Thyroid gland (tissue), 4 donors: ENCODE results near the gene CLNS1A. TPM values are rescaled to one million over a fixed set of nuclear protein-coding genes. Genes with fewer than 3 reads are reported as not detected.
A peak's percentile ranks its signal among the peaks of the same experiment; 100 is the strongest.

ENCODE experiments used
- DNase-seq, 2 donors: peaks; one replicate each; pipeline ENCODE4 v3.0.0-alpha.2; 2019
- H3K27ac ChIP-seq, 3 donors: fragments of 200-600 bp; sonication (generic); 1 replicate in 2 of 3; 2 replicates in 1 of 3; pipeline ENCODE4 v1.5.1; 2016 to 2019; ENCODE audit warnings: mild to moderate bottlenecking in 1 of 3, moderate library complexity in 1 of 3
- H3K27me3 ChIP-seq: fragments of 200-600 bp; sonication (generic); one replicate; pipeline ENCODE4 v1.5.1; 2019
- H3K36me3 ChIP-seq, 2 donors: fragments of 200-600 bp; sonication (generic); one replicate each; pipeline ENCODE4 v1.5.1; 2016 to 2019
- H3K4me1 ChIP-seq, 2 donors: fragments of 200-600 bp; sonication (generic); one replicate each; pipeline ENCODE4 v1.5.1; 2017 to 2019
- H3K4me3 ChIP-seq, 3 donors: fragments of 200-600 bp; sonication (generic); replicated peaks in 1 of 3; 1 replicate in 2 of 3; 2 replicates in 1 of 3; pipeline ENCODE4 v1.5.1; 2016; ENCODE audit warnings: mild to moderate bottlenecking in 1 of 3
- H3K9me3 ChIP-seq: fragments of 200-600 bp; sonication (generic); one replicate; pipeline ENCODE4 v1.5.1; 2017
- CTCF ChIP-seq, 6 experiments: fragments of 200-600 bp in 3 of 6; fragments of 450-650 bp in 3 of 6; sonication (generic) in 3 of 6; IDR thresholded peaks; one replicate each; pipeline ENCODE4 v1.5.1; 2016 to 2019; ENCODE audit warnings: antibody characterized with exemption in 6 of 6, mild to moderate bottlenecking in 2 of 6, inconsistent platforms in 1 of 6, moderate library complexity in 1 of 6
- POLR2A ChIP-seq, 2 donors: fragments of 450-650 bp; IDR thresholded peaks; one replicate each; pipeline ENCODE4 v1.6.1; 2017; ENCODE audit warnings: antibody characterized with exemption in 2 of 2, mild to moderate bottlenecking in 2 of 2, moderate library complexity in 1 of 2
- WGBS, 2 donors: methylation state at CpG; one replicate each; pipeline ENCODE4 v1.1.5; 2017; 5-methylcytosine and 5-hydroxymethylcytosine counted together
- intact Hi-C: fragments of 100-400 bp; cut with DNase I; formaldehyde crosslinking; loops from one replicate; pipeline ENCODE4 v1.15.1; 2023
- total RNA-seq, 4 donors: library from RNA; depleted of rRNA; stranded (reverse); fragments of >200 nt; gene quantifications; one replicate each; pipeline ENCODE4 v1.2.3, GENCODE V29; 2016

The CLNS1A gene, protein sequence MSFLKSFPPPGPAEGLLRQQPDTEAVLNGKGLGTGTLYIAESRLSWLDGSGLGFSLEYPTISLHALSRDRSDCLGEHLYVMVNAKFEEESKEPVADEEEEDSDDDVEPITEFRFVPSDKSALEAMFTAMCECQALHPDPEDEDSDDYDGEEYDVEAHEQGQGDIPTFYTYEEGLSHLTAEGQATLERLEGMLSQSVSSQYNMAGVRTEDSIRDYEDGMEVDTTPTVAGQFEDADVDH
- 100 to 1,000 TPM in 1 of 4 donors, 10 to 100 TPM in 3; 78.9 to 118 (median 90.7) TPM for total RNA-seq

DNA sequence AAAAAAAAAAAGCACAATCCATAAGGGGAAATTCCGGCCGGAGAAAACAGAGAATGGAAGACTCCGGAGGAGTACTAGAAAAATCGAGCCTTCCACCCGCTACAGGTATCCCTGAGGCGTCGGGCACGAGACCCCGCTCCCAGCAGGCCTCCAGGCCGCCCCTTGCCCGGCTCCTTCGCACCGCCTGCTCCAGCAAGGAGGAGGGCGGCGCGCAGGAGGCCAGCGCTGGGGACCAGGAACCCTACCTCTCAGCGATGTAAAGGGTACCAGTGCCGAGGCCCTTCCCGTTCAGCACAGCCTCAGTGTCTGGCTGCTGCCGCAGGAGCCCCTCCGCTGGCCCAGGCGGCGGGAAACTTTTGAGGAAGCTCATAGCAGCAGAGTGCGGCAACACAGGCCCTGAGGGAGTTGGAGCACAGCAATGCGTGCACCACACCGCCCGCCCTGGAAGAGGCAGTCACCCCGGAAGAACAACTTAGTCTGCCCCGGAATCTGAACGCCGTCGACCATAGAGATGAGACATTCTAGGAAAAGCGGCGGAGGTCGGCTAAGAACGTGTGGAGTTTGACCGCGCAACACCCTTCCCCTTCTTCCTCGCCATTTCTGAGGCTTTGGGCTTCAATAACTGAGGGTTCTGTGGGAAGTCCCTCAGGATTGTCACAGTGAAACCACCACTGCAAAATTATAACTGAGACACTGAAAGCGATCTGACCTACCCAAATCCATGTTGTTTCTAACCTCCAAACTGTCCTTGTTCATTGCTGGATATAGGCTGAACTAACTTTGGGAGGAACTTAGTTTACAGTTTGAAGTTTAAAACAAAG is at the start of gene CLNS1A:
TSS of gene CLNS1A (minus strand) at position 450 of the 821 bp plus-strand sequence. CDS start at position 370, 80 bp downstream.
- intact Hi-C loops: no loop called here
- no peaks in the 10 kb centered on the region for H3K9me3 ChIP-seq
- peak within 1 kb of the TSS; percentile 54 to 84 (median 78) for H3K4me3 ChIP-seq
- no peaks in the 10 kb centered on the region for H3K36me3 ChIP-seq
- H3K27ac ChIP-seq: peak within 1 kb of the TSS; percentile 64 to 80 (median 72)
- 0 to 1% methylated on average over 28 to 33 of the region's 41 CpGs for WGBS, 2 donors
- DNase-seq: peak; percentile 83 to 87
- TF ChIP-seq CTCF (IDR thresholded peaks at IDR 0.05) (peak in 1 of 6 experiments; percentile 6), POLR2A (IDR thresholded peaks at IDR 0.05) (peak in 1 of 2 donors; percentile 82)
- peaks cover 12 to 18% of the 10 kb centered on the region in 2 donors for H3K4me1 ChIP-seq
- H3K27me3 ChIP-seq: no peaks in the 10 kb centered on the region

DNA sequence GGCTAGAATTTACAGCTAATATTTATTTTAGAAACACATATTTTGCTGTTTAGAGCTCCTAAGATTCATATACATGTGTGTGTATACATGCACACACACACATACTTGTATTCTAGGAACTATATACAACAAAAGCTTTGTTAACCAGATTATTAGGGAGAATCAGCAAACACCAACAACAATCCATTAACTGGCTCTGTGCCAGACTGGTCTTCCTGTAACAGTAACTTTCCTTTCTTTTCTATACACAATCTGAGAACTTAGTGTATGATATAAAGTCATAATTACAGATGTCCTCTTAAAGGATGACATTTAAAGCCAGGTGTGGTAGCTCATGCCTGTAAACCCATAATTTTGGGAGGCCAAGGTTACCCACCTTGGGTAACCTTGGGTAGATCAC is 49.5 kb upstream of the CLNS1A start:
- no peak for TF ChIP-seq POLR2A (IDR thresholded peaks at IDR 0.05)
- no peak for TF ChIP-seq CTCF (IDR thresholded peaks at IDR 0.05)
- peaks cover 14 to 25% of the 10 kb centered on the region in 2 donors for H3K36me3 ChIP-seq
- no peaks in the 10 kb centered on the region for H3K27me3 ChIP-seq

GRCh38 chr11:77677138-77677537 is 39.5 kb upstream of the CLNS1A start:
- 95 to 96% methylated on average over 3 of the region's 3 CpGs for WGBS, 2 donors

More for the DNA sequence above, 49.5 kb upstream of the CLNS1A start:
- intact Hi-C loops: no loop called here
- H3K4me3 ChIP-seq: no peak overlapping the region
- no peaks in the 10 kb centered on the region for H3K9me3 ChIP-seq
- DNase-seq: no peak
- H3K27ac ChIP-seq: no peak overlapping the region
- H3K4me1 ChIP-seq: no peaks in the 10 kb centered on the region

GRCh38 chr11:77672264-77672663 is 34.7 kb upstream of the CLNS1A start:
- DNase-seq: no peak
- peaks cover 62 to 75% of the 10 kb centered on the region in 2 donors for H3K36me3 ChIP-seq
- intact Hi-C loops: no loop called here
- no peak for TF ChIP-seq POLR2A (IDR thresholded peaks at IDR 0.05)
- no peak for TF ChIP-seq CTCF (IDR thresholded peaks at IDR 0.05)
- H3K27ac ChIP-seq: no peak overlapping the region
- no peaks in the 10 kb centered on the region for H3K27me3 ChIP-seq
- H3K9me3 ChIP-seq: no peaks in the 10 kb centered on the region
- H3K4me3 ChIP-seq: no peak overlapping the region
- 96 to 98% methylated on average over 1 of the region's 1 CpG for WGBS, 2 donors
- no peaks in the 10 kb centered on the region for H3K4me1 ChIP-seq

More at GRCh38 chr11:77677138-77677537, 39.5 kb upstream of the CLNS1A start:
- H3K9me3 ChIP-seq: no peaks in the 10 kb centered on the region
- H3K4me1 ChIP-seq: no peaks in the 10 kb centered on the region
- no peak overlapping the region for H3K27ac ChIP-seq
- intact Hi-C loops: no loop called here
- peaks cover 35 to 40% of the 10 kb centered on the region in 2 donors for H3K36me3 ChIP-seq
- H3K4me3 ChIP-seq: no peak overlapping the region
- TF ChIP-seq CTCF (IDR thresholded peaks at IDR 0.05) (no peak), POLR2A (IDR thresholded peaks at IDR 0.05) (no peak)
- DNase-seq: no peak
- no peaks in the 10 kb centered on the region for H3K27me3 ChIP-seq
